ENCODE measurements around the gene TARS3.

DNA sequence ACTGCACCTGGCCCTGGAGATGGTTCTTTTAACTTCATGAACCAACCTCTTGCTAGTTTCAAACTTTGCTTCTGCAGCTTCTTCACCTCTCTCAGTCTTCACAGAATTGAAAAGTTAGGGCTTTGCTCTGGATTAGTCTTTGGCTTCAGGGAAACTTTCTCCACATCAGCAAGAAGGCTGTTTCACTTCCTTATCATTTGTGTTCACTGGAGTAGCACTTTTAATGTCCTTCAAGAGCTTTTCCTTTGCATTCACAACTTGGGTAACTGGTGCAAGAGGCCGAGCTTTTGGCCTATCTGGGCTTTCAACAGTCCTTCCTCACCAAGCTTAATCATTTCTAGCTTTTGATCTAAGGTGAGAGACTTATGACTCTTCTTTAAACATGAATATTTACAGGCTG, 56.4 kb downstream of the TARS3 start:
- TF ChIP-seq POLR2AphosphoS5 (IDR thresholded peaks at IDR 0.05; ENCODE audit: insufficient read depth in 1 of 2, low read depth in 1 of 2) (no peak), CTCF (IDR thresholded peaks at IDR 0.05) (no peak), POLR2A (IDR thresholded peaks at IDR 0.05) (no peak)

Measured in vagina (tissue), 2 donors.